GM12891 (cell line): ENCODE results near the gene SSUH2.
A peak's percentile ranks its signal among the peaks of the same experiment; 100 is the strongest.
"Not testable (repeated sequence)": the region's sequence is repeated elsewhere in the genome, so short reads cannot be mapped to it uniquely, and the experiment has no call there.

ENCODE experiments used
- DNase-seq: peaks from one replicate; pipeline ENCODE4 v3.0.0; 2011; ENCODE audit warnings: low spot score; ENCODE audit not compliant: insufficient read length
- FAIRE-seq: peaks from 2 replicates; lab custom pipeline; 2011; peaks lifted over from hg19 to GRCh38; lab: Jason Lieb, UNC
- PAX5 ChIP-seq: IDR thresholded peaks from 2 replicates; pipeline ENCODE4 v1.6.1; 2011; ENCODE audit warnings: low read length, moderate library complexity, mild to moderate bottlenecking; ENCODE audit not compliant: insufficient read depth, severe bottlenecking
- POLR2A ChIP-seq: IDR thresholded peaks from 2 replicates; pipeline ENCODE4 v1.6.1; 2011; ENCODE audit warnings: low read depth, low read length, control low read depth
- POLR2AphosphoS5 ChIP-seq: IDR thresholded peaks from 2 replicates; pipeline ENCODE4 v1.6.1; 2011; ENCODE audit warnings: low read depth, low read length, control low read depth
- POU2F2 ChIP-seq: IDR thresholded peaks from 2 replicates; pipeline ENCODE4 v1.6.1; 2011; ENCODE audit warnings: low read depth, mild to moderate bottlenecking, control low read depth, low read length, moderate library complexity
- SPI1 ChIP-seq: IDR thresholded peaks from 2 replicates; pipeline ENCODE4 v1.6.1; 2011; ENCODE audit warnings: low read depth, low read length, control low read depth
- TAF1 ChIP-seq: IDR thresholded peaks from 2 replicates; pipeline ENCODE4 v1.6.1; 2011; ENCODE audit warnings: low read depth, low read length, control low read depth

SSUH2 gene

DNA sequence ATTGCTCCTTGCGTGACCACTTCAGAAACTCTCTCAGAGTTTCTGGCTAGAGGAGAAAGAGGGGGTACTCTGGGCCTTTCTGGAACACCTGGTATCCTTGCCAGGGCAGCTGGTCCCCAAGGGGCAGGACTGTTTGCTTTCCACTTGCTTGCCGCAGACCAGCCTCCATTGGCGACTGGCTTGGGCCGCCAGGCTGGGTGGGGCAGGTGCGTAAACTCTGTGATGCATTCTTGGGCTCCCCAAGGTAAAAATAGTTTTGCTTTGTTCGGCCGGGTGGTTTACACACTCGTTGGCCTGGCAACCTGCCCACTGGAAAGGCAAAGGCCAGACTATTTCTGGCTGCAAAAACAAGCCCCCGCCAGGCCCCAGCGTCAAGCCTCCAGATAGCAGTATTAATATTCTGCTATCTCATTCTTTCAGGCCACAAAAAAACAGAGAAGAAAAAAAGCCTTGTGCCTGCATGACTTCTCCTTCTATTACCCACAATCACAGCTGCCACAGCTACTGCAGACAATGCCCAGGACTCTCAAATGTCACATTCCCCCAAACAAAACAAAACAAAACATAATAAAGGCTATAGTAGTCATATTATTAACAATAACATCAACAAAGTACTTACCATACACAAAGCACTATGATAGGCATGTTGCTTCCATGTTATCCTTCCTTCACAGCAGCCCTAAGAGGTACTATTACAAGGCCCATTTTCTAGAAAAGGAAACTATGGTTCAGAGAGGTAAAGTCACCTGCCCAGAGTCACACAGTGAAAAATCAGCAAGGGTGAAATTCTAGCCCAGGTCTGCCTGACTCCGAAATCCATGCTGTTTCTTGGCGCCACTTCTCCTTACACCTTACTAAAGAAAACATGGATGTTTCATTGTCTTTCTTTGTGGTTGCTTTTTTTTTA is 14.0 kb upstream of the SSUH2 start:
- DNase-seq (no peak), FAIRE-seq (peak; percentile 9)

DNA sequence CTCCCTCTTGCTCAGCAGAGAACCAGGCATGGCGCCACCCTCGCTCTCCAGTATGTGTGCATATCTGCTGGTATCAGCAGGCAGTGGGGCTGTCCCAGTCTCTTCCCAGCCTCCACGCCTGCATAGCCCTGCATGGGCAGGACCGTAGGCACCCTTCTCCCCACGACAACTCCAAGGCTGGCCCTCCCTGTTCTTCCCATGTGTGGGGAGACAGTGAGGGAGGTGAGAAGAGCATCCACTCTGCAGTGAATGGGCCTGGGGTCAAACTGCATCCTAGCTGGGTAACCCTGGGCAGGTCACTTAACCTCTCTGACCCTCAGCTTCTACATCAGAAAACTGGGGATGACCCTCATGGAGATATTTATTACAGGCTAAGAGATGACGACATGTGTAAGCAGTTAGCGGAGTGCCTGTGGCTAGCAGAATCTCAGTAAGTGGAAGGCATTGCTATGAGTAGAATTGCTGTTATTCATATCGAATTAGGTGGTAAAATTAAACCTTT is 13.3 kb upstream of the SSUH2 start:
- TF ChIP-seq POLR2A (no peak), SPI1 (no peak), POU2F2 (no peak), TAF1 (no peak), PAX5 (no peak), POLR2AphosphoS5 (no peak)
- DNase-seq: no peak
- peak; percentile 40 for FAIRE-seq

More for the DNA sequence above, 14.0 kb upstream of the SSUH2 start:
- TF ChIP-seq POU2F2 (0 out of 2 replicates have a peak, but pooled peaks have one; percentile 13), POLR2A (no peak)

DNA sequence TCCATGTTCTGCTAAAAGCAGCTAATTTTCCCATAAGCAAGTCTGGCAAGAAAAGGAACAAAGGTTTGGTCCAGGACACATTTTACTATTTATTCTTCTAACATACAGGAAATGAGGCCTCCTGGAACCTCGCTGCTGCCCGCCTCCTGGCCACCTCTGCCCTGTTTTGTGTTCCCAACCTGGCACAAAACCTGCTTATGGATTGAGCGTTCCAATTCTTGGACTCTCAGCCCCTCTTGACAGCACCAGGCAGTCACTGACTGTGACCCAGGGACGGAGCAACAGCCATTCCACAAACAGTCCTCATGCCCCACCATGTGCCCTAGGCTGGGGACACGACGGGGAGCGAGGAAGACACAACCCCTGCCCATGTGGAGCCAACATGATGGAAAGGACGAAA is 11.6 kb upstream of the SSUH2 start:
- FAIRE-seq: no peak
- TF ChIP-seq POLR2AphosphoS5 (no peak), PAX5 (no peak), POU2F2 (no peak), POLR2A (no peak), TAF1 (no peak), SPI1 (no peak)
- no peak for DNase-seq

DNA sequence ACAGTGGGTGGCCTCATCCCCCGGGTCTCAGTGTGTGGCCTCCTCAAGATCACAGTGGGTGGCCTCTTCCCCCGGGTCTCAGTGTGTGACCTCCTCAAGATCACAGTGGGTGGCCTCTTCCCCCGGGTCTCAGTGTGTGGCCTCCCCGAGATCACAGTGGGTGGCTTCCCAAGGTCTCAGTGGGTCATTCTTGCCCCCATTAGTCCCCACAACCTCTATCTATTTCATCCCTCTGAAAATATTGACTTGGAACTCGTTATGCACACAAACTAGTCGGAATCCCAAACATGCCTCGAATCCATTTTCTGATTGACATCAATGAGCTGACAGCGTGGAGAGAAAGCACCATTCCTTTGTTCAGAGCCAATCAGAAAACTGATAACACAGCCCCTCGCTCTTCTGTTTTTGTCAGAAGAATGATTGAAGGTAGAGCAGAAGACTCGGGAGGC is 10.8 kb upstream of the SSUH2 start:
- FAIRE-seq (no peak), DNase-seq (no peak)
- no peak for TF ChIP-seq POU2F2

DNA sequence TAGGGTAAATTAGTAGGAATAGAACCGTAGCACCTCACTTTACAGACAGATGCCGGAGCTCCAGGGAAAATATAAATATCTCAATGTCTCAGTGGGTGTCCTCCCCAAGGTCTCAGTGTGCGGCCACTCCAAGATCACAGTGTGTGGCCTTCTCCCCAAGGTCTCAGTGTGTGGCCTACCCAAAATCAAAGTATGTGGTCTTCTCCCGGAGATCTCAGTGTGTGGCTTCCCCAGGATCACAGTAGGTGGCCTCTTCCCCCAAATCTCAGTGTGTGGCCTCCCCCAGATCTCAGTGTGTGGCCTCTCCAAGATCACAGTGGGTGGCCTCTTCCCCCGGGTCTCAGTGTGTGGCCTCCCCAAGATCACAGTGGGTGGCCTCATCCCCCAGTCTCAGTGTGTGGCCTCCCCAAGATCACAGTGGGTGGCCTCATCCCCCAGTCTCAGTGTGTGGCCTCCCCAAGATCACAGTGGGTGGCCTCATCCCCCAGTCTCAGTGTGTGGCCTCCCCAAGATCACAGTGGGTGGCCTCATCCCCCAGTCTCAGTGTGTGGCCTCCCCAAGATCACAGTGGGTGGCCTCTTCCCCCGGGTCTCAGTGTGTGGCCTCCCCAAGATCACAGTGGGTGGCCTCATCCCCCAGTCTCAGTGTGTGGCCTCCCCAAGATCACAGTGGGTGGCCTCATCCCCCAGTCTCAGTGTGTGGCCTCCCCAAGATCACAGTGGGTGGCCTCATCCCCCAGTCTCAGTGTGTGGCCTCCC is 10.2 kb upstream of the SSUH2 start:
- not testable (repeated sequence) for FAIRE-seq, DNase-seq

DNA sequence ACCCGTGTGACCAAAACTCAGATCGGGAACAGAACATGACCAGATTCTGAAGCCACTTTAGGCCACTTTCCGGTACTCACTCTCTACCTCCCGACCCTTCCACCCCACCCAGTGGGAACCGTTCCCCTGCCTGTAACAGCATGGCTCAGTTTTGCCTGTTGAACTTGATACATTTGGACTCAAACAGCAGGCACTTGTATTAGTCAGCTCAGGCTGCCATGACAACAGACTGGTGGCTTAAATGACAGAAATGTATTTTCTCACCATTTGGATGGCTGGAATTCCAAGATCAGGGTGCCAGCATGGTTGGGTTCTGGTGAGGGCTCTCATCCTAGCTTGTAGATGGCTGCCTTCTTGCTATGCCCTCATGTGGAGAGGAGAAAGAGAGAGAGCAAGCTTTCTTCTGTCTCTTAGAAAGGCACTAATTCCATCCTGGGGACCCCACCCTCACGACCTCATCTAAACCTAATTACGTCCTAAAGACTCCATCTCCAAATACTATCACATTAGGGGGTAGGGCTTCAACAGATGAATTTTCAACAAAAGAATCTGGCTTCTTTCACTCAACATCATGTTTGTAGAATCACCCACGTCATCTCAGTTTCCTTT is 9.3 kb upstream of the SSUH2 start:
- DNase-seq (no peak), FAIRE-seq (no peak)
- TF ChIP-seq PAX5: no peak
- no peak for TF ChIP-seq TAF1
- TF ChIP-seq POU2F2: no peak
- no peak for TF ChIP-seq POLR2AphosphoS5
- no peak for TF ChIP-seq SPI1
- TF ChIP-seq POLR2A: no peak

DNA sequence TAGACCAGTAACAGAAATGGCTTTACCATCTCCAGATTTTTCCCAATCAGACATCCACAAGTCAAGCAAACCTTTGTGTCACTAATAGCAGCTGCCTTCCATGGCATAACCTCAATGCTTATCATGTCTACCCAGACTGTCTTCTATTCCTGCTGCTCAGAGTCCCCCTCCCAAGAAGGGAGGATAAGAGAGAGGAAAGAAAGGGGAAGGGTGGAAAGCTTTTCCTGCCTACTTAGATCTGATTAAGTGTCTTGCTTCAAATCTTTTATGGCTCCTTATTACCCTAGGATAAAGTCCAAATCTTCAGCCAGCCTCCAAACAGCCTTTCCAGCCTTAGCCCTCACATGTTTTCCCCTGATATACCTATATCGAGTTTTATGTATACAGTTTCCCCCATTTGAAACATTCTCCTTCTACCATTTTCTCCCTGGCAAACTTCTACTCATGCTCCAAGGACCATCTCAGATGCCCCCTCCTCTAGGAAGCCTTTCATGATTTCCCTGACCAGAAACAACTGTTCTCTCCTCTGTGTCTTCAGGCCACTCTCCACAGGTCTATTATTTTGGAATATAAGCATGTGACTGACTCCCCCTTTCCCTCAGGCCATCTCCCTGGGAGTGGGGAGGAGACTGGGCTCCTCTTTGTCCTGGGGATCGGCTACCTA is 7.9 kb upstream of the SSUH2 start:
- FAIRE-seq (no peak), DNase-seq (no peak)
- TF ChIP-seq POLR2AphosphoS5: no peak
- TF ChIP-seq TAF1: no peak
- no peak for TF ChIP-seq SPI1
- no peak for TF ChIP-seq POLR2A
- no peak for TF ChIP-seq PAX5

DNA sequence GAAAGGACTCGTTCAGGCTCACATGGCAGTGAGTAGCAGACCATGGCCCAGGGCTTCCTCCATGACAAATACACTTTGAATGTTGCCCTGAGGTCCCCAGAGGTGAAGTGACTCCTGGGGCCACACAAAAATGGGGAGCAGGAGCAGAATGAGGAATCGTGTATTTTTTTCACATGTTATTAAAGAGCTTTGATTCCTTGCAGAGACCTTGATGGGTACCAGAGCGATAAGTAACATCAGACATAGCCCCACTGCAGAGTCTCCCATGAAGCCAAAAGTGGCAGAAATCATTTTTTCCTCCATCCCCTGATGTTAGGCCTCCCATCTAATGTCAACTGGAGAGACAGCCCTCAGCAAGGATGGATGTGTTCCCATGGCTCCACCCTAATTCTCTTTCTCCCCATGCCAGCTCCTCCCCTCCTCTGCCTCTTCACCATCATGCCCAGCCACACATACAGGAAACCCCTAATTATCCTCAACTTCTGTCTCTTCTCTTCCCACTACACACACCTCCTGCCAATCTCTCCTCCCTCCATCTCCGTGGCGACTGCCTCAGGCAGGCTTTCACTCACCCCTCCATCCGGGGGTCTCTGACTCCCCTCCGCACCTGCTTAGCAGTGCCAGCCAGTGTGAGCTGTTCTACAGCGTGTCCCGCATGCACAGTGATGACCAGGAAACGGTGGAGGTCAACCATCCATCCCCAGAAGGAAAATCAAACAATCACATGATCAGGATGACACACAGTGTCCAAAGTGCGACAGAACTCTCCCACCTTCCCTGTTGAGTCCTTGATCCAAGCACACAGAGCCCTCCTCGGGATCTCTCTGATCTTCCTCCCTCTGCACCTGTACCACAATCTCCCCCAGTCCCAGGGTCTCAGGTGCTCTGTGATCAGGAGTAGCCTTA is 7.1 kb upstream of the SSUH2 start:
- TF ChIP-seq POLR2AphosphoS5 (no peak), POU2F2 (no peak), PAX5 (no peak), SPI1 (no peak), POLR2A (no peak), TAF1 (no peak)
- DNase-seq (no peak), FAIRE-seq (no peak)
